Liver (tissue), 9 donors: ENCODE results near the gene NDUFS1. TPM values are rescaled to one million over a fixed set of nuclear protein-coding genes. Genes with fewer than 3 reads are reported as not detected.

Experiments used
- DNase-seq: peaks from one replicate; pipeline ENCODE4 v3.0.0-alpha.2; 2017; ENCODE audit warnings: low spot score
- H3K27ac ChIP-seq, 2 donors: one replicate each; pipeline ENCODE4 v1.7.0; 2013; ENCODE audit warnings: inconsistent platforms in 2 of 2, low read length in 2 of 2, control low read depth in 1 of 2, low read depth in 1 of 2, mild to moderate bottlenecking in 1 of 2
- H3K27me3 ChIP-seq, 4 donors: one replicate each; pipeline versions ENCODE4 v1.6.1 to v1.7.0; 2013; ENCODE audit warnings: low read length in 3 of 4, inconsistent platforms in 1 of 4, mild to moderate bottlenecking in 1 of 4, moderate library complexity in 1 of 4; ENCODE audit not compliant: control insufficient read depth in 4 of 4, insufficient read depth in 4 of 4
- H3K36me3 ChIP-seq, 4 donors: one replicate each; pipeline versions ENCODE4 v1.6.1 to v1.7.0; 2013; ENCODE audit warnings: low read length in 3 of 4, mild to moderate bottlenecking in 3 of 4, low read depth in 1 of 4, moderate library complexity in 1 of 4; ENCODE audit not compliant: control insufficient read depth in 4 of 4, insufficient read depth in 3 of 4
- H3K4me1 ChIP-seq, 4 donors: one replicate each; pipeline versions ENCODE4 v1.6.1 to v1.7.0; 2013; ENCODE audit warnings: low read length in 3 of 4, mild to moderate bottlenecking in 3 of 4, moderate library complexity in 1 of 4; ENCODE audit not compliant: control insufficient read depth in 4 of 4, insufficient read depth in 4 of 4
- H3K4me3 ChIP-seq, 3 donors: one replicate each; pipeline versions ENCODE4 v1.6.1 to v1.7.0; 2013; ENCODE audit warnings: low read length in 3 of 3, control low read depth in 1 of 3, low read depth in 1 of 3, mild to moderate bottlenecking in 1 of 3
- H3K9ac ChIP-seq, 2 donors: one replicate each; pipeline ENCODE4 v1.7.0; 2013; ENCODE audit warnings: low read length in 2 of 2, mild to moderate bottlenecking in 2 of 2, moderate library complexity in 2 of 2, control low read depth in 1 of 2, low read depth in 1 of 2
- H3K9me3 ChIP-seq, 4 donors: one replicate each; pipeline versions ENCODE4 v1.6.1 to v1.7.0; 2013; ENCODE audit warnings: low read length in 3 of 4; ENCODE audit not compliant: control insufficient read depth in 4 of 4
- EGR1 ChIP-seq, 2 donors: IDR thresholded peaks; 2 replicates each; pipeline ENCODE4 v1.6.1; 2016 to 2018; ENCODE audit warnings: antibody characterized with exemption in 2 of 2, low read depth in 2 of 2
- FOXA1 ChIP-seq: IDR thresholded peaks from 2 replicates; pipeline ENCODE4 v1.6.1; 2016; ENCODE audit warnings: antibody characterized with exemption
- FOXA2 ChIP-seq: IDR thresholded peaks from 2 replicates; pipeline ENCODE4 v1.6.1; 2016; ENCODE audit warnings: antibody characterized with exemption
- GABPA ChIP-seq, 2 donors: IDR thresholded peaks in 1 of 2; conservative IDR thresholded peaks in 1 of 2; 2 replicates each; pipeline ENCODE4 v1.6.1; 2016; ENCODE audit warnings: antibody characterized with exemption in 2 of 2, mild to moderate bottlenecking in 1 of 2, moderate library complexity in 1 of 2
- HNF4A ChIP-seq, 2 donors: conservative IDR thresholded peaks; 2 replicates each; pipeline ENCODE4 v1.6.1; 2016; ENCODE audit warnings: antibody characterized with exemption in 2 of 2, mild to moderate bottlenecking in 2 of 2
- HNF4G ChIP-seq: IDR thresholded peaks from 2 replicates; pipeline ENCODE4 v1.6.1; 2016; ENCODE audit warnings: antibody characterized with exemption
- JUND ChIP-seq, 2 donors: IDR thresholded peaks; 2 replicates each; pipeline ENCODE4 v1.6.1; 2016; ENCODE audit warnings: antibody characterized with exemption in 2 of 2
- NR2F2 ChIP-seq: IDR thresholded peaks from 2 replicates; pipeline ENCODE4 v1.6.1; 2016; ENCODE audit warnings: antibody characterized with exemption
- RAD21 ChIP-seq, 2 donors: IDR thresholded peaks; 2 replicates each; pipeline ENCODE4 v1.6.1; 2016; ENCODE audit warnings: antibody characterized with exemption in 2 of 2, mild to moderate bottlenecking in 2 of 2
- RXRA ChIP-seq, 2 donors: IDR thresholded peaks; 2 replicates each; pipeline ENCODE4 v1.6.1; 2017 to 2018; ENCODE audit warnings: antibody characterized with exemption in 2 of 2, mild to moderate bottlenecking in 1 of 2
- SP1 ChIP-seq: IDR thresholded peaks from 2 replicates; pipeline ENCODE4 v1.6.1; 2018; ENCODE audit warnings: antibody characterized with exemption, mild to moderate bottlenecking
- TAF1 ChIP-seq: conservative IDR thresholded peaks from 2 replicates; pipeline ENCODE4 v1.6.1; 2016; ENCODE audit warnings: antibody characterized with exemption, mild to moderate bottlenecking
- YY1 ChIP-seq: IDR thresholded peaks from 2 replicates; pipeline ENCODE4 v1.6.1; 2016; ENCODE audit warnings: antibody characterized with exemption, mild to moderate bottlenecking
- WGBS: extraction: QIAGEN DNeasy Blood & Tissue Kit; methylation state at CpG from one replicate; pipeline ENCODE4 v1.1.7; 2013; 5-methylcytosine and 5-hydroxymethylcytosine counted together
- polyA plus RNA-seq, 2 donors: library from polyadenylated mRNA; stranded (reverse) in 1 of 2; unstranded in 1 of 2; fragments of 200-250 nt in 1 of 2; fragments of >200 nt in 1 of 2; fragmentation: Nextera tagmentation in 1 of 2; extraction: Ambion mirVana in 1 of 2; gene quantifications; one replicate each; pipeline versions ENCODE4 v1.2.1 to v1.2.3, GENCODE V29; 2013 to 2015
- total RNA-seq, 2 donors: library from RNA; depleted of rRNA; stranded (reverse); fragments of >200 nt; gene quantifications; one replicate each; pipeline ENCODE4 v1.2.3, GENCODE V29; 2014
- TF ChIP-seq, protein P1 (sequence below): fragments of 150-350 bp; IDR thresholded peaks from 2 replicates; pipeline ENCODE4 v1.5.1; 2017; ENCODE audit warnings: improper control_type of control experiment, low read depth, low read length; ENCODE audit not compliant: missing input control
- TF ChIP-seq, protein P2 (sequence below): IDR thresholded peaks from 2 replicates; pipeline ENCODE4 v1.6.1; 2016; ENCODE audit warnings: antibody characterized with exemption, mild to moderate bottlenecking
- TF ChIP-seq, protein P3 (sequence below): IDR thresholded peaks from 2 replicates; pipeline ENCODE4 v1.6.1; 2016; ENCODE audit warnings: antibody characterized with exemption
- TF ChIP-seq, protein P4 (sequence below): IDR thresholded peaks from 2 replicates; pipeline ENCODE4 v1.6.1; 2016; ENCODE audit warnings: antibody characterized with exemption
- TF ChIP-seq, protein P5 (sequence below): IDR thresholded peaks from 2 replicates; pipeline ENCODE4 v1.6.1; 2016; ENCODE audit warnings: antibody characterized with exemption
- donor health status: healthy.
- donor health status: healthy.
- donor health status: healthy.
- donor health status: healthy.
- donor health status: healthy.

The NDUFS1 gene
- total and polyA plus RNA-seq, 4 donors, result 39.7 to 167 (median 83.2) TPM

DNA sequence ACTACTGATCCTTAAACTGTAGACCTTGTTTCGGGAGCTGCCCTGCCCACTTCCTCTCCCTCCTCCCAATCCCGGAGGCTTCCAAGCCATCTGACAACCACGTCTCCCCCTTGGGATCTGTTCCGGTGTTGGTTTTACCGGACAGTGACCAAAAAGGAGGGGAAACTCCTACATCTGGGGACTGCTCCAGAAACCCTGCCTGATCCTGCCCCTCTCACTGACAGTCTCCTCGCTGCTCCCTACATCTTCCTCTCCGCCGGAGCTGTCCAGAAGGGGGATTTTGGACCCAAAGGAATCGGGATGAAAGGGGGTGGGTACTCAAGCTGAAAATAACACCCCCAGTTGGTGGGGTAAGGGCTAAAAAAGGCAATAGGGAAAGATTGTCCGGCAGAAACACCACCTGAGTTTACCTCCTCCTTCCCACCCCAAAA, 74.8 kb downstream of the NDUFS1 start:
- peak overlapping the region; percentile 77 to 99 (median 95) for H3K4me3 ChIP-seq
- H3K36me3 ChIP-seq, result no peaks in the 10 kb centered on the region
- peak overlapping the region; percentile 45 to 72 for H3K9ac ChIP-seq
- WGBS, result under 1% methylated on average over 10 of the region's 10 CpGs
- no peaks in the 10 kb centered on the region for H3K9me3 ChIP-seq
- DNase-seq, result peak; percentile 63
- TF ChIP-seq, protein P1, sequence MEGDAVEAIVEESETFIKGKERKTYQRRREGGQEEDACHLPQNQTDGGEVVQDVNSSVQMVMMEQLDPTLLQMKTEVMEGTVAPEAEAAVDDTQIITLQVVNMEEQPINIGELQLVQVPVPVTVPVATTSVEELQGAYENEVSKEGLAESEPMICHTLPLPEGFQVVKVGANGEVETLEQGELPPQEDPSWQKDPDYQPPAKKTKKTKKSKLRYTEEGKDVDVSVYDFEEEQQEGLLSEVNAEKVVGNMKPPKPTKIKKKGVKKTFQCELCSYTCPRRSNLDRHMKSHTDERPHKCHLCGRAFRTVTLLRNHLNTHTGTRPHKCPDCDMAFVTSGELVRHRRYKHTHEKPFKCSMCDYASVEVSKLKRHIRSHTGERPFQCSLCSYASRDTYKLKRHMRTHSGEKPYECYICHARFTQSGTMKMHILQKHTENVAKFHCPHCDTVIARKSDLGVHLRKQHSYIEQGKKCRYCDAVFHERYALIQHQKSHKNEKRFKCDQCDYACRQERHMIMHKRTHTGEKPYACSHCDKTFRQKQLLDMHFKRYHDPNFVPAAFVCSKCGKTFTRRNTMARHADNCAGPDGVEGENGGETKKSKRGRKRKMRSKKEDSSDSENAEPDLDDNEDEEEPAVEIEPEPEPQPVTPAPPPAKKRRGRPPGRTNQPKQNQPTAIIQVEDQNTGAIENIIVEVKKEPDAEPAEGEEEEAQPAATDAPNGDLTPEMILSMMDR, result no peak
- TF ChIP-seq SP1, result peak; percentile 9
- TF ChIP-seq, protein P2, sequence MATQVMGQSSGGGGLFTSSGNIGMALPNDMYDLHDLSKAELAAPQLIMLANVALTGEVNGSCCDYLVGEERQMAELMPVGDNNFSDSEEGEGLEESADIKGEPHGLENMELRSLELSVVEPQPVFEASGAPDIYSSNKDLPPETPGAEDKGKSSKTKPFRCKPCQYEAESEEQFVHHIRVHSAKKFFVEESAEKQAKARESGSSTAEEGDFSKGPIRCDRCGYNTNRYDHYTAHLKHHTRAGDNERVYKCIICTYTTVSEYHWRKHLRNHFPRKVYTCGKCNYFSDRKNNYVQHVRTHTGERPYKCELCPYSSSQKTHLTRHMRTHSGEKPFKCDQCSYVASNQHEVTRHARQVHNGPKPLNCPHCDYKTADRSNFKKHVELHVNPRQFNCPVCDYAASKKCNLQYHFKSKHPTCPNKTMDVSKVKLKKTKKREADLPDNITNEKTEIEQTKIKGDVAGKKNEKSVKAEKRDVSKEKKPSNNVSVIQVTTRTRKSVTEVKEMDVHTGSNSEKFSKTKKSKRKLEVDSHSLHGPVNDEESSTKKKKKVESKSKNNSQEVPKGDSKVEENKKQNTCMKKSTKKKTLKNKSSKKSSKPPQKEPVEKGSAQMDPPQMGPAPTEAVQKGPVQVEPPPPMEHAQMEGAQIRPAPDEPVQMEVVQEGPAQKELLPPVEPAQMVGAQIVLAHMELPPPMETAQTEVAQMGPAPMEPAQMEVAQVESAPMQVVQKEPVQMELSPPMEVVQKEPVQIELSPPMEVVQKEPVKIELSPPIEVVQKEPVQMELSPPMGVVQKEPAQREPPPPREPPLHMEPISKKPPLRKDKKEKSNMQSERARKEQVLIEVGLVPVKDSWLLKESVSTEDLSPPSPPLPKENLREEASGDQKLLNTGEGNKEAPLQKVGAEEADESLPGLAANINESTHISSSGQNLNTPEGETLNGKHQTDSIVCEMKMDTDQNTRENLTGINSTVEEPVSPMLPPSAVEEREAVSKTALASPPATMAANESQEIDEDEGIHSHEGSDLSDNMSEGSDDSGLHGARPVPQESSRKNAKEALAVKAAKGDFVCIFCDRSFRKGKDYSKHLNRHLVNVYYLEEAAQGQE, result peak; percentile 30
- peak; percentile 34 for TF ChIP-seq YY1
- peak in 1 of 2 donors; percentile 40 for TF ChIP-seq RXRA (IDR thresholded peaks at IDR 0.05)
- no peak for TF ChIP-seq NR2F2
- peak overlapping the region; percentile 95 to 99 for H3K27ac ChIP-seq
- peaks cover 0 to 30% (median 18%) of the 10 kb centered on the region in 4 donors for H3K4me1 ChIP-seq
- H3K27me3 ChIP-seq, result no peaks in the 10 kb centered on the region

DNA sequence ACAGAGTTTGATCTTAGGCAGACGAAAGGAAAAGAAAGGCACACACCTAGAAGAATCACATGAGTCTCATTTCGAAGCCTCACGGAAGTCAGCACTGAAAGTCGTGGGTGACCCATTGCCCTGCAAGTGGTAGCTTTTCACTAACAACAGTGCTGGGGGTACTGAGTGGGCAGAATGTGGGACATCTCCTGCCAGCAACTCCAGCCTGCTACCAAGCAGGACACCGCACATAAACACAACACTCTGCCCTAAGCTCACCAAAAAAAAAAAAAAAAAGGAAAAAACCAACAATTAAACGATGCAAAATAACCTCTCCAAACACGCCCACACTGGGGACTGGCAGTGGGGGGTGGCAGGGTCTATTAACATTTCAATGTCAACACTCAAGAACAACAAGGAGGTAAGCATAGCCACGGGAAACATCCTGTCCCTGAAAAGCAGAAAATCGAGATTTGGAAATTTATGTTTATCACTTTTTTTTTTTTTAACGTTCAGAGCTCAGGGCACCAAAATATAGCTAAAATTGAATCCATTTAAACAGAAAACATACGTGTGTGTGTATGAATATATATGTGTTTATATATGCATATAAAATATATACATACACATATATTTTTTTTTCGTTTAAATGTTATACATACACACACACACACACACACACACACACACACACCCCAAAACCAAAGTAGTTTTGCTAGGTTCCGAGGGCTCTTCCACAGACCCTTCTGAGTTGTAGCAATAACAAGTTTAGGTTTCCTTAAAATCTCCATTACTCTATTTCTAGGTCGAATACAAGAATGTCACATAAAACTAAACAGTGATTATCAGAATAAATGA, 75.4 kb downstream of the NDUFS1 start:
- peak overlapping the region; percentile 45 to 72 for H3K9ac ChIP-seq
- peak overlapping the region; percentile 77 to 99 (median 95) for H3K4me3 ChIP-seq
- no peaks in the 10 kb centered on the region for H3K9me3 ChIP-seq
- peak overlapping the region; percentile 95 to 99 for H3K27ac ChIP-seq
- no peaks in the 10 kb centered on the region for H3K27me3 ChIP-seq
- TF ChIP-seq, protein P3, sequence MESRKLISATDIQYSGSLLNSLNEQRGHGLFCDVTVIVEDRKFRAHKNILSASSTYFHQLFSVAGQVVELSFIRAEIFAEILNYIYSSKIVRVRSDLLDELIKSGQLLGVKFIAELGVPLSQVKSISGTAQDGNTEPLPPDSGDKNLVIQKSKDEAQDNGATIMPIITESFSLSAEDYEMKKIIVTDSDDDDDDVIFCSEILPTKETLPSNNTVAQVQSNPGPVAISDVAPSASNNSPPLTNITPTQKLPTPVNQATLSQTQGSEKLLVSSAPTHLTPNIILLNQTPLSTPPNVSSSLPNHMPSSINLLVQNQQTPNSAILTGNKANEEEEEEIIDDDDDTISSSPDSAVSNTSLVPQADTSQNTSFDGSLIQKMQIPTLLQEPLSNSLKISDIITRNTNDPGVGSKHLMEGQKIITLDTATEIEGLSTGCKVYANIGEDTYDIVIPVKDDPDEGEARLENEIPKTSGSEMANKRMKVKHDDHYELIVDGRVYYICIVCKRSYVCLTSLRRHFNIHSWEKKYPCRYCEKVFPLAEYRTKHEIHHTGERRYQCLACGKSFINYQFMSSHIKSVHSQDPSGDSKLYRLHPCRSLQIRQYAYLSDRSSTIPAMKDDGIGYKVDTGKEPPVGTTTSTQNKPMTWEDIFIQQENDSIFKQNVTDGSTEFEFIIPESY, result no peak
- TF ChIP-seq, protein P4, sequence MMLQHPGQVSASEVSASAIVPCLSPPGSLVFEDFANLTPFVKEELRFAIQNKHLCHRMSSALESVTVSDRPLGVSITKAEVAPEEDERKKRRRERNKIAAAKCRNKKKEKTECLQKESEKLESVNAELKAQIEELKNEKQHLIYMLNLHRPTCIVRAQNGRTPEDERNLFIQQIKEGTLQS, result no peak
- TF ChIP-seq YY1, result no peak
- TF ChIP-seq GABPA (IDR thresholded peaks at IDR 0.05 in 1 of 2, conservative IDR thresholded peaks at IDR 0.05 in 1 of 2), result no peak
- TF ChIP-seq, protein P5, sequence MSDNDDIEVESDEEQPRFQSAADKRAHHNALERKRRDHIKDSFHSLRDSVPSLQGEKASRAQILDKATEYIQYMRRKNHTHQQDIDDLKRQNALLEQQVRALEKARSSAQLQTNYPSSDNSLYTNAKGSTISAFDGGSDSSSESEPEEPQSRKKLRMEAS, result no peak
- TF ChIP-seq JUND (IDR thresholded peaks at IDR 0.05), result no peak
- TF ChIP-seq HNF4G, result no peak
- TF ChIP-seq RAD21 (IDR thresholded peaks at IDR 0.05), result no peak
- TF ChIP-seq TAF1, result no peak
- TF ChIP-seq SP1, result no peak
- no peak for TF ChIP-seq HNF4A (conservative IDR thresholded peaks at IDR 0.05)
- no peak for TF ChIP-seq FOXA2
- TF ChIP-seq RXRA (IDR thresholded peaks at IDR 0.05), result no peak
- no peak for TF ChIP-seq FOXA1
- TF ChIP-seq, protein P2, result no peak
- TF ChIP-seq NR2F2, result no peak
- no peak for TF ChIP-seq EGR1 (IDR thresholded peaks at IDR 0.05; ENCODE audit: low read depth in 2 of 2)
- WGBS, result 3% methylated on average over 14 of the region's 14 CpGs
- no peaks in the 10 kb centered on the region for H3K36me3 ChIP-seq
- H3K4me1 ChIP-seq, result peaks cover 0 to 32% (median 18%) of the 10 kb centered on the region in 4 donors
- no peak for DNase-seq
